HG02642 (cell line): ENCODE results near the gene B3GALNT2.
"Not testable (repeated sequence)": the region's sequence is repeated elsewhere in the genome, so short reads cannot be mapped to it uniquely, and the experiment has no call there.

Source experiments
- ATAC-seq: cut with Tn5 transposase; IDR thresholded peaks from one replicate; pipeline ENCODE4 v1.9.1; 2021; ENCODE audit warnings: mild to moderate bottlenecking; ENCODE audit not compliant: unreplicated experiment, poor library complexity

Gene B3GALNT2

GRCh38 chr1:235504122-235504493 lies at the start of gene B3GALNT2:
Gene B3GALNT2 (minus strand): TSS chr1:235504452. CDS start chr1:235504252, 200 bp downstream.
- peak; percentile 47 for ATAC-seq

GRCh38 chr1:235553112-235553551 lies 48.9 kb upstream of the B3GALNT2 start:
- no peak for ATAC-seq

GRCh38 chr1:235552146-235552716 lies 48.0 kb upstream of the B3GALNT2 start:
- no peak for ATAC-seq

- no peak for ATAC-seq
Measured at GRCh38 chr1:235549351-235550139, 45.3 kb upstream of the B3GALNT2 start.

GRCh38 chr1:235546369-235547155 lies 42.3 kb upstream of the B3GALNT2 start:
- not testable (repeated sequence) for ATAC-seq

- no peak for ATAC-seq
Measured at GRCh38 chr1:235545292-235545930, 41.2 kb upstream of the B3GALNT2 start.

GRCh38 chr1:235542845-235543244 lies 38.6 kb upstream of the B3GALNT2 start:
- not testable (repeated sequence) for ATAC-seq

GRCh38 chr1:235533476-235534168 lies 29.4 kb upstream of the B3GALNT2 start:
- no peak for ATAC-seq

- no peak for ATAC-seq
Measured at GRCh38 chr1:235532360-235532759, 28.1 kb upstream of the B3GALNT2 start.

- ATAC-seq = no peak
Measured at GRCh38 chr1:235527196-235527814, 23.1 kb upstream of the B3GALNT2 start.

GRCh38 chr1:235525314-235525713 lies 21.1 kb upstream of the B3GALNT2 start:
- no peak for ATAC-seq

- no peak for ATAC-seq
Measured at GRCh38 chr1:235516862-235517446, 12.7 kb upstream of the B3GALNT2 start.

GRCh38 chr1:235515844-235516512 lies 11.7 kb upstream of the B3GALNT2 start:
- no peak for ATAC-seq

GRCh38 chr1:235513495-235514366 lies 9.5 kb upstream of the B3GALNT2 start:
- ATAC-seq = no peak

GRCh38 chr1:235511470-235512240 lies 7.4 kb upstream of the B3GALNT2 start:
- ATAC-seq = no peak

- no peak for ATAC-seq
Measured at GRCh38 chr1:235510823-235511222, 6.6 kb upstream of the B3GALNT2 start.

- no peak for ATAC-seq
Measured at GRCh38 chr1:235507623-235508022, 3.4 kb upstream of the B3GALNT2 start.
